B cell (primary cell): ENCODE data around the gene EGFR. TPM values are rescaled to one million over a fixed set of nuclear protein-coding genes. Genes with fewer than 3 reads are reported as not detected.

Experiments used
- ATAC-seq: fragments of 200-7000 bp; cut with Tn5 transposase; one replicate; pipeline ENCODE4 v1.10.0; 2021; ENCODE audit warnings: low read depth, mild to moderate bottlenecking, moderate number of reproducible peaks, moderate library complexity
- CTCF ChIA-PET: fragments of 350-600 bp; sonication (Branson Sonifier 250); formaldehyde crosslinking; loops from one replicate; lab custom pipeline; 2021; ENCODE audit warnings: antibody characterized with exemption, inconsistent platforms; lab: Charles Lee
- POLR2A ChIA-PET: fragments of 350-600 bp; sonication (Branson Sonifier 250); formaldehyde crosslinking; loops from one replicate; lab custom pipeline; 2021; ENCODE audit warnings: antibody characterized with exemption; lab: Charles Lee
- DNase-seq: peaks from one replicate; pipeline ENCODE4 v3.0.0; 2013
- H2AFZ ChIP-seq: 2 replicates; pipeline ENCODE4 v1.6.1; 2012; ENCODE audit warnings: mild to moderate bottlenecking, low read depth, low read length; ENCODE audit not compliant: insufficient read depth, poor library complexity, severe bottlenecking
- H3K27ac ChIP-seq, 2 donors: 1 replicate in 1 of 2; 2 replicates in 1 of 2; pipeline ENCODE4 v1.5.1; 2012 to 2013; ENCODE audit warnings: low read length in 2 of 2, mild to moderate bottlenecking in 2 of 2, moderate library complexity in 1 of 2
- H3K27me3 ChIP-seq, 4 experiments: fragments of 200-600 bp in 1 of 4; sonication (generic) in 1 of 4; replicated peaks in 1 of 4; 1 replicate in 2 of 4; 2 replicates in 2 of 4; pipeline versions ENCODE4 v1.6.1 to v1.7.0; 2013 to 2016; ENCODE audit warnings: low read length in 3 of 4, mild to moderate bottlenecking in 2 of 4, mixed read lengths in 1 of 4, moderate library complexity in 1 of 4; ENCODE audit not compliant: insufficient read depth in 4 of 4, control insufficient read depth in 3 of 4; ENCODE audit errors: control extremely low read depth in 1 of 4
- H3K36me3 ChIP-seq, 2 experiments: replicated peaks in 1 of 2; 1 replicate in 1 of 2; 2 replicates in 1 of 2; pipeline versions ENCODE4 v1.6.1 to v1.7.1; 2013; ENCODE audit warnings: low read length in 1 of 2; ENCODE audit not compliant: insufficient read depth in 2 of 2, control insufficient read depth in 1 of 2; ENCODE audit errors: control extremely low read depth in 1 of 2, extremely low read depth in 1 of 2
- H3K4me1 ChIP-seq, 2 donors: fragments of 200-600 bp in 1 of 2; sonication (generic) in 1 of 2; 1 replicate in 1 of 2; 2 replicates in 1 of 2; pipeline versions ENCODE4 v1.5.1 to v1.6.1; 2013 to 2017; ENCODE audit warnings: low read length in 2 of 2; ENCODE audit not compliant: control insufficient read depth in 2 of 2, insufficient read depth in 2 of 2
- H3K4me2 ChIP-seq: replicated peaks from 2 replicates; pipeline ENCODE3; 2012; ENCODE audit warnings: mild to moderate bottlenecking, low read depth, low read length; ENCODE audit not compliant: poor library complexity, severe bottlenecking
- H3K4me3 ChIP-seq, 5 experiments: fragments of 200-600 bp in 1 of 5; sonication (generic) in 1 of 5; 1 replicate in 3 of 5; 2 replicates in 2 of 5; pipeline versions ENCODE4 v1.5.1 to v1.7.0; 2011 to 2016; ENCODE audit warnings: low read length in 4 of 5, mild to moderate bottlenecking in 4 of 5, low read depth in 2 of 5, control low read depth in 1 of 5, moderate library complexity in 1 of 5; ENCODE audit not compliant: insufficient read depth in 1 of 5; ENCODE audit errors: control extremely low read depth in 1 of 5, extremely low read depth in 1 of 5
- H3K79me2 ChIP-seq: fragments of 200-600 bp; sonication (generic); one replicate; pipeline ENCODE4 v1.6.0; 2016; ENCODE audit warnings: low read length; ENCODE audit not compliant: control insufficient read depth, insufficient read depth
- H3K9ac ChIP-seq: fragments of 200-600 bp; sonication (generic); 2 replicates; pipeline ENCODE4 v1.6.1; 2017; ENCODE audit warnings: mild to moderate bottlenecking, low read length, moderate library complexity
- H3K9me3 ChIP-seq, 3 donors: one replicate each; pipeline versions ENCODE4 v1.6.1 to v1.7.1; 2013; ENCODE audit warnings: low read length in 2 of 3; ENCODE audit not compliant: control insufficient read depth in 2 of 3, insufficient read depth in 1 of 3; ENCODE audit errors: control extremely low read depth in 1 of 3
- H4K20me1 ChIP-seq: 2 replicates; pipeline ENCODE4 v1.6.0; 2012; ENCODE audit warnings: mild to moderate bottlenecking, low read length; ENCODE audit not compliant: insufficient read depth, control insufficient read depth, poor library complexity, severe bottlenecking
- H3K27ac Mint-ChIP-seq: one replicate; pipeline ENCODE4 v1.8.0; 2021; ENCODE audit warnings: mixed read lengths
- H3K27me3 Mint-ChIP-seq: one replicate; pipeline ENCODE4 v1.8.0; 2021; ENCODE audit warnings: mixed read lengths
- H3K4me1 Mint-ChIP-seq: one replicate; pipeline ENCODE4 v1.8.0; 2021; ENCODE audit warnings: mixed read lengths
- H3K4me3 Mint-ChIP-seq: one replicate; pipeline ENCODE4 v1.8.0; 2021; ENCODE audit warnings: mixed read lengths
- H3K9me3 Mint-ChIP-seq: one replicate; pipeline ENCODE4 v1.8.0; 2022; ENCODE audit warnings: mixed read lengths; ENCODE audit not compliant: insufficient read depth
- EZH2 ChIP-seq: IDR thresholded peaks from 2 replicates; pipeline ENCODE4 v1.6.1; 2012; ENCODE audit warnings: borderline replicate concordance, low read depth, mild to moderate bottlenecking, moderate library complexity, low read length; ENCODE audit not compliant: insufficient read depth, poor library complexity, severe bottlenecking
- WGBS: methylation state at CpG from one replicate; pipeline ENCODE4 v1.1.5; 2013; ENCODE audit warnings: missing lambda C conversion rate; ENCODE audit not compliant: insufficient coverage; 5-methylcytosine and 5-hydroxymethylcytosine counted together
- intact Hi-C: fragments of 100-400 bp; cut with micrococcal nuclease; formaldehyde crosslinking; loops from one replicate; pipeline ENCODE4 v1.10.0; 2022
- polyA plus RNA-seq: library from polyadenylated mRNA; depleted of rRNA; stranded (reverse); fragments of >200 nt; gene quantifications from 2 replicates; pipeline ENCODE4 v1.2.3, GENCODE V29; 2012
- total RNA-seq, 2 donors: library from RNA; stranded (reverse); fragments of 120-200 nt in 1 of 2; gene quantifications; 1 replicate in 1 of 2; 2 replicates in 1 of 2; pipeline versions ENCODE4 v1.2.3 to v1.2.4, GENCODE V29; 2013 to 2022
- TF ChIP-seq, protein P1 (sequence below): fragments of 200-600 bp; IDR thresholded peaks from one replicate; pipeline ENCODE4 v1.8.0; 2022; ENCODE audit warnings: antibody characterized with exemption, mild to moderate bottlenecking

The EGFR gene
- total and polyA plus RNA-seq, 2 donors (not counting 1 experiment from before 2014, with no cell fraction given): not detected

DNA sequence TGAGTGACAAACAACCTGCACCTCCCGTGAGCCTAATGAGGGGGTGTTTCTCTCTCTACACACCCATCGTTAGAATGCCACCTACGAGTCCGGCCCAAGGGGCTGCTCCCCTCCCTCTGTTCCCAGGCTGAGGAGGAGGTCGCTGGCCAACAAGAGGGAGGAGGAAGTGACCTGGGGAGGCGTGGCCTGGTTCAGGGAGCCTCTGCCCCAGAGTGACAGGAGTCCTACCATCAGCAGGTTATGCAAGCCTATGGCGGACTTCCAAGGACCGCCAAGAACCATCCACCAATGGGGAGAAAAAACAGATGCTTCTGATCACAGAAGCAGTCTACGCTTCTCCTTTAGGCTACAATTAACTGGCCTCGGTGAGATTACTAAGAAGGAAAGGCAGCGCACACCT lies 12.3 kb upstream of the EGFR start:
- intact Hi-C loops: no loop called here
- TF ChIP-seq, protein P1, sequence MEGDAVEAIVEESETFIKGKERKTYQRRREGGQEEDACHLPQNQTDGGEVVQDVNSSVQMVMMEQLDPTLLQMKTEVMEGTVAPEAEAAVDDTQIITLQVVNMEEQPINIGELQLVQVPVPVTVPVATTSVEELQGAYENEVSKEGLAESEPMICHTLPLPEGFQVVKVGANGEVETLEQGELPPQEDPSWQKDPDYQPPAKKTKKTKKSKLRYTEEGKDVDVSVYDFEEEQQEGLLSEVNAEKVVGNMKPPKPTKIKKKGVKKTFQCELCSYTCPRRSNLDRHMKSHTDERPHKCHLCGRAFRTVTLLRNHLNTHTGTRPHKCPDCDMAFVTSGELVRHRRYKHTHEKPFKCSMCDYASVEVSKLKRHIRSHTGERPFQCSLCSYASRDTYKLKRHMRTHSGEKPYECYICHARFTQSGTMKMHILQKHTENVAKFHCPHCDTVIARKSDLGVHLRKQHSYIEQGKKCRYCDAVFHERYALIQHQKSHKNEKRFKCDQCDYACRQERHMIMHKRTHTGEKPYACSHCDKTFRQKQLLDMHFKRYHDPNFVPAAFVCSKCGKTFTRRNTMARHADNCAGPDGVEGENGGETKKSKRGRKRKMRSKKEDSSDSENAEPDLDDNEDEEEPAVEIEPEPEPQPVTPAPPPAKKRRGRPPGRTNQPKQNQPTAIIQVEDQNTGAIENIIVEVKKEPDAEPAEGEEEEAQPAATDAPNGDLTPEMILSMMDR: no peak
- TF ChIP-seq EZH2: no peak
- no peaks in the 10 kb centered on the region for H3K4me1 Mint-ChIP-seq
- Histone ChIP-seq H3K4me2 (no peak overlapping the region), H3K9me3 (peaks cover 0 to 16% (median 0%) of the 10 kb centered on the region in 3 donors), H4K20me1 (no peaks in the 10 kb centered on the region), H3K4me3 (no peak overlapping the region), H3K27me3 (peaks cover 0 to 6% (median 0%) of the 10 kb centered on the region in 4 experiments), H3K79me2 (no peaks in the 10 kb centered on the region), H3K36me3 (no peaks in the 10 kb centered on the region), H3K4me1 (no peaks in the 10 kb centered on the region), H3K9ac (no peak overlapping the region), H2AFZ (no peak overlapping the region), H3K27ac (no peak overlapping the region)
- no peaks in the 10 kb centered on the region for H3K9me3 Mint-ChIP-seq
- no peak overlapping the region for H3K27ac Mint-ChIP-seq
- CTCF ChIA-PET: no interaction called here
- H3K4me3 Mint-ChIP-seq: no peak overlapping the region
- peaks cover 15% of the 10 kb centered on the region for H3K27me3 Mint-ChIP-seq
- 86% methylated on average over 5 of the region's 11 CpGs for WGBS
- ATAC-seq: no peak
- POLR2A ChIA-PET: no interaction called here
- DNase-seq: no peak

DNA sequence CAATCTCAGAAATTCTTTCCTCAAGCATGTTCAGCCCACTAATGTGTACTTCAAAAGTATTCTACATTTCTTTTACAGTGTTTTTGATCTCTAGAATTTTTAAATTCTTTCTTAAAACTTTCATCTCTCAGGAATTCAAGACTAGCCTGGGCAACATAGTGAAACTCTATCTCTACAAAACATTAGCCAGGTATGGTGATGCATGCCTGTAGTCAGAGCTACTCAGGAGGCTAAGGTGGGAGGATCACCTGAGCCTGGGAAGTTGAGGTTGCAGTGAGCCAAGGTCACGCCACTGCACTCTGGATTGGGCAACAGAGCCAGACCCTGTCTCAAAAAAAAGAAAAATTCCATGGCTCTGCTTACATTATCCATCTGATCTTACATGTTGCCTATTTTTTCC lies 5.0 kb upstream of the EGFR start:
- peaks cover 0 to 18% (median 10%) of the 10 kb centered on the region in 4 experiments for H3K27me3 ChIP-seq
- H3K4me2 ChIP-seq: no peak overlapping the region
- H3K9ac ChIP-seq: no peak overlapping the region
- Mint-ChIP-seq H3K27me3 (peaks cover 42% of the 10 kb centered on the region), H3K9me3 (peaks cover 2% of the 10 kb centered on the region), H3K4me1 (no peaks in the 10 kb centered on the region), H3K27ac (no peak overlapping the region), H3K4me3 (no peak overlapping the region)
- DNase-seq (no peak), ATAC-seq (no peak)
- no peaks in the 10 kb centered on the region for H3K4me1 ChIP-seq
- no peak overlapping the region for H2AFZ ChIP-seq
- H4K20me1 ChIP-seq: no peaks in the 10 kb centered on the region
- H3K9me3 ChIP-seq: peaks cover 0 to 6% (median 0%) of the 10 kb centered on the region in 3 donors
- H3K79me2 ChIP-seq: no peaks in the 10 kb centered on the region
- no peak overlapping the region for H3K27ac ChIP-seq
- WGBS: 86% methylated on average over 1 of the region's 1 CpG
- no peak overlapping the region for H3K4me3 ChIP-seq
- intact Hi-C loops: no loop called here
- no peaks in the 10 kb centered on the region for H3K36me3 ChIP-seq
- CTCF ChIA-PET: no interaction called here
- POLR2A ChIA-PET: no interaction called here
- TF ChIP-seq, protein P1: no peak
- no peak for TF ChIP-seq EZH2
